ENCODE data around the gene RPRD1B. TPM values are rescaled to one million over a fixed set of nuclear protein-coding genes. Genes with fewer than 3 reads are reported as not detected.

Gene RPRD1B
- total RNA-seq, 1 donor from 2014 or later, result 84.7 TPM

- ATAC-seq, result no peak
- intact Hi-C loops (cut with DNase I), result no loop called here
- no peak for DNase-seq (ENCODE audit: missing footprints)
Observed at GRCh38 chr20:38061109-38061508, 27.6 kb downstream of the RPRD1B start.

GRCh38 chr20:38062890-38063289 lies 29.3 kb downstream of the RPRD1B start:
- intact Hi-C loops (cut with DNase I), result no loop called here
- DNase-seq (ENCODE audit: missing footprints) (no peak), ATAC-seq (no peak)

GRCh38 chr20:38063911-38064530 lies 30.5 kb downstream of the RPRD1B start:
- no peak for DNase-seq (ENCODE audit: missing footprints)
- intact Hi-C loops (cut with DNase I), result no loop called here
- no peak for ATAC-seq

GRCh38 chr20:38065764-38066375 lies 32.3 kb downstream of the RPRD1B start:
- ATAC-seq, result no peak
- intact Hi-C loops (cut with DNase I), result no loop called here
- DNase-seq (ENCODE audit: missing footprints), result no peak

GRCh38 chr20:38066969-38067716 lies 33.6 kb downstream of the RPRD1B start:
- ATAC-seq, result peak; percentile 81
- no peak for DNase-seq (ENCODE audit: missing footprints)
- intact Hi-C loops (cut with DNase I), result no loop called here

GRCh38 chr20:38067717-38068365 lies 34.3 kb downstream of the RPRD1B start:
- intact Hi-C loops (cut with DNase I), result no loop called here
- DNase-seq (ENCODE audit: missing footprints) (no peak), ATAC-seq (no peak)

- ATAC-seq, result peak; percentile 48
- intact Hi-C loops (cut with DNase I), result loop anchor here (1.0 kb wide), 1 partner anchor 92 kb away; the partner anchor contains the start of gene TGM2
- DNase-seq (ENCODE audit: missing footprints), result no peak
Observed at GRCh38 chr20:38072898-38073297, 39.4 kb downstream of the RPRD1B start.

- ATAC-seq (peak; percentile 87), DNase-seq (ENCODE audit: missing footprints) (no peak)
- intact Hi-C loops (cut with DNase I), result loop anchor here (1.0 to 2.0 kb wide), 2 partner anchors 35 to 92 kb away; partner anchors contain the start of gene TGM2
Observed at GRCh38 chr20:38073307-38074071, 39.9 kb downstream of the RPRD1B start.

GRCh38 chr20:38075161-38075998 lies 41.8 kb downstream of the RPRD1B start:
- ATAC-seq, result no peak
- intact Hi-C loops (cut with DNase I), result loop anchor here (2.0 to 5.0 kb wide), 2 partner anchors 33 to 52 kb away; no protein-coding TSS in a partner anchor

GRCh38 chr20:38076548-38076947 lies 43.0 kb downstream of the RPRD1B start:
- DNase-seq (ENCODE audit: missing footprints) (no peak), ATAC-seq (no peak)
- intact Hi-C loops (cut with DNase I), result loop anchor here (5.0 kb wide), 1 partner anchor 51 kb away; no protein-coding TSS in a partner anchor

More at GRCh38 chr20:38075161-38075998, 41.8 kb downstream of the RPRD1B start:
- DNase-seq (ENCODE audit: missing footprints), result no peak

- no peak for ATAC-seq
- DNase-seq (ENCODE audit: missing footprints), result no peak
- intact Hi-C loops (cut with DNase I), result loop anchor here (5.0 kb wide), 1 partner anchor 49 kb away; no protein-coding TSS in a partner anchor
Observed at GRCh38 chr20:38078084-38078483, 44.5 kb downstream of the RPRD1B start.

- DNase-seq (ENCODE audit: missing footprints), result no peak
- intact Hi-C loops (cut with DNase I), result loop anchor here (5.0 kb wide), 1 partner anchor 48 kb away; no protein-coding TSS in a partner anchor
- ATAC-seq, result no peak
Observed at GRCh38 chr20:38079353-38079752, 45.8 kb downstream of the RPRD1B start.

- intact Hi-C loops (cut with DNase I), result no loop called here
- DNase-seq (ENCODE audit: missing footprints) (no peak), ATAC-seq (no peak)
Observed at GRCh38 chr20:38081575-38081974, 48.0 kb downstream of the RPRD1B start.

- ATAC-seq (no peak), DNase-seq (ENCODE audit: missing footprints) (no peak)
- intact Hi-C loops (cut with DNase I), result no loop called here
Observed at GRCh38 chr20:38082894-38083293, 49.3 kb downstream of the RPRD1B start.

- DNase-seq (ENCODE audit: missing footprints) (no peak), ATAC-seq (peak; percentile 64)
- intact Hi-C loops (cut with DNase I), result no loop called here
Observed at GRCh38 chr20:38083338-38084048, 49.9 kb downstream of the RPRD1B start.

GRCh38 chr20:38084425-38084951 lies 50.9 kb downstream of the RPRD1B start:
- intact Hi-C loops (cut with DNase I), result no loop called here
- ATAC-seq (peak; percentile 78), DNase-seq (ENCODE audit: missing footprints) (no peak)

- no peak for DNase-seq (ENCODE audit: missing footprints)
- intact Hi-C loops (cut with DNase I), result no loop called here
- peak; percentile 56 for ATAC-seq
Observed at GRCh38 chr20:38085026-38085425, 51.5 kb downstream of the RPRD1B start.

Measured in Right ventricle myocardium inferior (tissue), 1 donor.